Measurements from ENCODE around the gene TBC1D16.

The TBC1D16 gene

GRCh38 chr17:79916506-79916905, 119.2 kb downstream of the TBC1D16 start:
- no peak overlapping the region for H3K4me3 ChIP-seq (ENCODE audit: low read depth, low read length)
- DNase-seq (ENCODE audit: low read depth) = no peak
- TF ChIP-seq CTCF (IDR thresholded peaks at IDR 0.05; ENCODE audit: insufficient read depth, low read depth, low read length, missing control alignments) = no peak

- no peak overlapping the region for H3K4me3 ChIP-seq (ENCODE audit: low read depth, low read length)
- DNase-seq (ENCODE audit: low read depth) = peak; percentile 41
- peak; percentile 19 for TF ChIP-seq CTCF (IDR thresholded peaks at IDR 0.05; ENCODE audit: insufficient read depth, low read depth, low read length, missing control alignments)
These were observed 119.7 kb downstream of the TBC1D16 start for GRCh38 chr17:79915850-79916430.

DNA sequence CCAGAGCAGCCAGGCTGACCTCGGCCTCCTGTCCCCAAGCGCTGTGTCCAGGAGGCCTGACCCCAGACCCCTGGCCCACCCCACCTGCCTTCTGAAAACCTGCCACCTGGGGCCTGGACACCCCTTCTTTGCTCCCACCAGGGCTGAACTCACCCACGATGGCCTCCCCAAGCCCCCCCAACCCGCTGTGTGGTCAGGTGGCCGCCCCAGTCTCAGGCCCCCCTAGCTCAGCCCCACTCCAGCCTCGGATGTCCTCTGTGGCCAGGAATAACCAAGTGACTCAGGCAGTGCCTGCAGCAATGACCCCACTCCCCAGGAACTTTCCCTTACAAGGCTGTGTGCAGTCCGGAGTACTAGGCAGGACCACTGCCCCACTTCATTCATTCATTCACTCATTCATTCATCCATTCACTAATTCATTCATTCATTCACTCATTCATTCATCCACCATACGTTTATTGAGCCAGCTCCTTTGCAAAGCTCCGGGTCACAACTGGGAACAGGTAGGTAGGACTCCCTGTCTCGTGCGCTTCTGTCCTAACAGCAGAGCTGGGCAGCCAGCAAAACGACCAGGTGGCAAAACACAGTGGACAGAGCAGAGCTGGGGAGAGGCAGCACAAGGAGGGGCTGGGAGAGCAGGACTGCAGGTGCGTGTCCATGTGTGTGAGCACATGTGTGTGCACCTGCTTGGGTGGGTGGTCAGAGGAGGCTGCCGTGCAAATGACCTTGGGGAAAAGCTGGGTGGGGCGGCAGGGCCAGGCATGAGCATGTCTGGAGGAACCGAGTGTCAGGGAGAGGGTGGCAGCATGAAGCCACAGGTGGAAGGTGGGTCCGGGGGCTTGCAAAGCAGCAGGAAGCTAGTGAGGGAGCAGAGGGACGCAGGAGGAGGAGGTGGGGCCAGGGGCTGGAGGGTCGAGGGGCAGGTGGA, 120.6 kb downstream of the TBC1D16 start:
- DNase-seq (ENCODE audit: low read depth) = no peak
- TF ChIP-seq CTCF (IDR thresholded peaks at IDR 0.05; ENCODE audit: insufficient read depth, low read depth, low read length, missing control alignments) = no peak
- H3K4me3 ChIP-seq (ENCODE audit: low read depth, low read length) = no peak overlapping the region

- DNase-seq (ENCODE audit: low read depth) = no peak
- no peak overlapping the region for H3K4me3 ChIP-seq (ENCODE audit: low read depth, low read length)
- TF ChIP-seq CTCF (IDR thresholded peaks at IDR 0.05; ENCODE audit: insufficient read depth, low read depth, low read length, missing control alignments) = no peak
These were observed 121.5 kb downstream of the TBC1D16 start for GRCh38 chr17:79913896-79914812.

- no peak for DNase-seq (ENCODE audit: low read depth)
- no peak overlapping the region for H3K4me3 ChIP-seq (ENCODE audit: low read depth, low read length)
- TF ChIP-seq CTCF (IDR thresholded peaks at IDR 0.05; ENCODE audit: insufficient read depth, low read depth, low read length, missing control alignments) = no peak
These were observed 122.2 kb downstream of the TBC1D16 start for GRCh38 chr17:79913451-79913850.

- DNase-seq (ENCODE audit: low read depth) = no peak
- no peak for TF ChIP-seq CTCF (IDR thresholded peaks at IDR 0.05; ENCODE audit: insufficient read depth, low read depth, low read length, missing control alignments)
These were observed 122.9 kb downstream of the TBC1D16 start for GRCh38 chr17:79912552-79913330.

More at GRCh38 chr17:79912552-79913330, 122.9 kb downstream of the TBC1D16 start:
- no peak overlapping the region for H3K4me3 ChIP-seq (ENCODE audit: low read depth, low read length)
